Liver (tissue), 9 donors: ENCODE data around the gene ABCG5. TPM values are rescaled to one million over a fixed set of nuclear protein-coding genes. Genes with fewer than 3 reads are reported as not detected.

Source experiments
- DNase-seq: peaks from one replicate; pipeline ENCODE4 v3.0.0-alpha.2; 2017; ENCODE audit warnings: low spot score
- H3K27ac ChIP-seq, 2 donors: one replicate each; pipeline ENCODE4 v1.7.0; 2013; ENCODE audit warnings: inconsistent platforms in 2 of 2, low read length in 2 of 2, control low read depth in 1 of 2, low read depth in 1 of 2, mild to moderate bottlenecking in 1 of 2
- H3K27me3 ChIP-seq, 4 donors: one replicate each; pipeline versions ENCODE4 v1.6.1 to v1.7.0; 2013; ENCODE audit warnings: low read length in 3 of 4, inconsistent platforms in 1 of 4, mild to moderate bottlenecking in 1 of 4, moderate library complexity in 1 of 4; ENCODE audit not compliant: control insufficient read depth in 4 of 4, insufficient read depth in 4 of 4
- H3K36me3 ChIP-seq, 4 donors: one replicate each; pipeline versions ENCODE4 v1.6.1 to v1.7.0; 2013; ENCODE audit warnings: low read length in 3 of 4, mild to moderate bottlenecking in 3 of 4, low read depth in 1 of 4, moderate library complexity in 1 of 4; ENCODE audit not compliant: control insufficient read depth in 4 of 4, insufficient read depth in 3 of 4
- H3K4me1 ChIP-seq, 4 donors: one replicate each; pipeline versions ENCODE4 v1.6.1 to v1.7.0; 2013; ENCODE audit warnings: low read length in 3 of 4, mild to moderate bottlenecking in 3 of 4, moderate library complexity in 1 of 4; ENCODE audit not compliant: control insufficient read depth in 4 of 4, insufficient read depth in 4 of 4
- H3K4me3 ChIP-seq, 3 donors: one replicate each; pipeline versions ENCODE4 v1.6.1 to v1.7.0; 2013; ENCODE audit warnings: low read length in 3 of 3, control low read depth in 1 of 3, low read depth in 1 of 3, mild to moderate bottlenecking in 1 of 3
- H3K9ac ChIP-seq, 2 donors: one replicate each; pipeline ENCODE4 v1.7.0; 2013; ENCODE audit warnings: low read length in 2 of 2, mild to moderate bottlenecking in 2 of 2, moderate library complexity in 2 of 2, control low read depth in 1 of 2, low read depth in 1 of 2
- H3K9me3 ChIP-seq, 4 donors: one replicate each; pipeline versions ENCODE4 v1.6.1 to v1.7.0; 2013; ENCODE audit warnings: low read length in 3 of 4; ENCODE audit not compliant: control insufficient read depth in 4 of 4
- EGR1 ChIP-seq, 2 donors: IDR thresholded peaks; 2 replicates each; pipeline ENCODE4 v1.6.1; 2016 to 2018; ENCODE audit warnings: antibody characterized with exemption in 2 of 2, low read depth in 2 of 2
- FOXA1 ChIP-seq: IDR thresholded peaks from 2 replicates; pipeline ENCODE4 v1.6.1; 2016; ENCODE audit warnings: antibody characterized with exemption
- FOXA2 ChIP-seq: IDR thresholded peaks from 2 replicates; pipeline ENCODE4 v1.6.1; 2016; ENCODE audit warnings: antibody characterized with exemption
- GABPA ChIP-seq, 2 donors: IDR thresholded peaks in 1 of 2; conservative IDR thresholded peaks in 1 of 2; 2 replicates each; pipeline ENCODE4 v1.6.1; 2016; ENCODE audit warnings: antibody characterized with exemption in 2 of 2, mild to moderate bottlenecking in 1 of 2, moderate library complexity in 1 of 2
- HNF4A ChIP-seq, 2 donors: conservative IDR thresholded peaks; 2 replicates each; pipeline ENCODE4 v1.6.1; 2016; ENCODE audit warnings: antibody characterized with exemption in 2 of 2, mild to moderate bottlenecking in 2 of 2
- HNF4G ChIP-seq: IDR thresholded peaks from 2 replicates; pipeline ENCODE4 v1.6.1; 2016; ENCODE audit warnings: antibody characterized with exemption
- JUND ChIP-seq, 2 donors: IDR thresholded peaks; 2 replicates each; pipeline ENCODE4 v1.6.1; 2016; ENCODE audit warnings: antibody characterized with exemption in 2 of 2
- NR2F2 ChIP-seq: IDR thresholded peaks from 2 replicates; pipeline ENCODE4 v1.6.1; 2016; ENCODE audit warnings: antibody characterized with exemption
- RAD21 ChIP-seq, 2 donors: IDR thresholded peaks; 2 replicates each; pipeline ENCODE4 v1.6.1; 2016; ENCODE audit warnings: antibody characterized with exemption in 2 of 2, mild to moderate bottlenecking in 2 of 2
- RXRA ChIP-seq, 2 donors: IDR thresholded peaks; 2 replicates each; pipeline ENCODE4 v1.6.1; 2017 to 2018; ENCODE audit warnings: antibody characterized with exemption in 2 of 2, mild to moderate bottlenecking in 1 of 2
- SP1 ChIP-seq: IDR thresholded peaks from 2 replicates; pipeline ENCODE4 v1.6.1; 2018; ENCODE audit warnings: antibody characterized with exemption, mild to moderate bottlenecking
- TAF1 ChIP-seq: conservative IDR thresholded peaks from 2 replicates; pipeline ENCODE4 v1.6.1; 2016; ENCODE audit warnings: antibody characterized with exemption, mild to moderate bottlenecking
- YY1 ChIP-seq: IDR thresholded peaks from 2 replicates; pipeline ENCODE4 v1.6.1; 2016; ENCODE audit warnings: antibody characterized with exemption, mild to moderate bottlenecking
- whole genome bisulfite sequencing: extraction: QIAGEN DNeasy Blood & Tissue Kit; methylation state at CpG from one replicate; pipeline ENCODE4 v1.1.7; 2013; 5-methylcytosine and 5-hydroxymethylcytosine counted together
- polyA plus RNA-seq, 2 donors: library from polyadenylated mRNA; stranded (reverse) in 1 of 2; unstranded in 1 of 2; fragments of 200-250 nt in 1 of 2; fragments of >200 nt in 1 of 2; fragmentation: Nextera tagmentation in 1 of 2; extraction: Ambion mirVana in 1 of 2; gene quantifications; one replicate each; pipeline versions ENCODE4 v1.2.1 to v1.2.3, GENCODE V29; 2013 to 2015
- total RNA-seq, 2 donors: library from RNA; depleted of rRNA; stranded (reverse); fragments of >200 nt; gene quantifications; one replicate each; pipeline ENCODE4 v1.2.3, GENCODE V29; 2014
- TF ChIP-seq, protein P1 (sequence below): fragments of 150-350 bp; IDR thresholded peaks from 2 replicates; pipeline ENCODE4 v1.5.1; 2017; ENCODE audit warnings: improper control_type of control experiment, low read depth, low read length; ENCODE audit not compliant: missing input control
- TF ChIP-seq, protein P2 (sequence below): IDR thresholded peaks from 2 replicates; pipeline ENCODE4 v1.6.1; 2016; ENCODE audit warnings: antibody characterized with exemption, mild to moderate bottlenecking
- TF ChIP-seq, protein P3 (sequence below): IDR thresholded peaks from 2 replicates; pipeline ENCODE4 v1.6.1; 2016; ENCODE audit warnings: antibody characterized with exemption
- TF ChIP-seq, protein P4 (sequence below): IDR thresholded peaks from 2 replicates; pipeline ENCODE4 v1.6.1; 2016; ENCODE audit warnings: antibody characterized with exemption
- TF ChIP-seq, protein P5 (sequence below): IDR thresholded peaks from 2 replicates; pipeline ENCODE4 v1.6.1; 2016; ENCODE audit warnings: antibody characterized with exemption
- donor health status: healthy.
- donor health status: healthy.
- donor health status: healthy.
- donor health status: healthy.
- donor health status: healthy.

The ABCG5 gene
- total and polyA plus RNA-seq, 4 donors = 15.4 to 63.8 (median 38.5) TPM

DNA sequence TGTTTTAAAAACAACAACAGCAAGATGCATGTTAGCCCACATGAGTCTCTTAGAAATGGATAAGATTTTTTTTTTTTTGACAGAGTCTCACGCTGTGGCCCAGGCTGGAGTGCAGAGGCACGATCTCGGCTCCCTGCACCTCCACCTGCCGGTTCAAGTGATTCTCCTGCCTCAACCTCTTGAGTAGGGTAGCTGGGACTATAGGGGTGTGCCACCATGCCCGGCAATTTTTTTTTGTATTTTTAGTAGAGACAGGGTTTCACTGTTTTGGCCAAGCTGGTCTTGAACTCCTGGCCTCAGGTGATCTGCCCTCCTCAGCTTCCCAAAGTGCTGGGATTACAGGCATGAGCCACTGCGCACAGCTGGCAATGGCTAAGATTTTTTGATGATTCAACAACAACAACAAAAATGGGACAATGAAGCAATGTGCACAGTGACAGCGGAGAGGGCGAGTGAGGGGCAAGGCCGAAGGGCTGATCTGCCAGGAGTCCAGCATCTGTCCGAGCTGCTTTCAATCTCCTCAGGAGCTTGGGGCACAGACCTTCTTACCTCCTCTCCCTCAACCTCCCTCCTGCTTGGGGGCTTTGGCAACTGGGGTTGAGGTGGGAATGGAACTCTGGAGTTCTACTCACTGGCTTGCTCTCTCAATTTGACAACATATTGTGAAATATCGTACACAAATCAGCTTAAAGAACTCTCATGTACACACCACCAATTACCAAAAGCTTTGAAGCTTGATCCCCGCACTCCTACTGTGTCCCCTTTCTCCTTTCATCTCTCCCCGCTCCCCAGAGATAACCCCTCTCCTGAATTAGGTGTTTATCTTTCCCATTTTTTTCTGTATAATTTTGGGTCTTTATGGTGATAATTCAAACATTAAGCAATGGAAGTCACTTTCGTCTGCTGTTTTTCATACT, 3.6 kb upstream of the ABCG5 start:
- Histone ChIP-seq H3K9ac (peak overlapping the region; percentile 76 to 99), H3K36me3 (peaks cover 0 to 10% (median 0%) of the 10 kb centered on the region in 4 donors), H3K4me1 (peaks cover 3 to 77% (median 57%) of the 10 kb centered on the region in 4 donors), H3K9me3 (no peaks in the 10 kb centered on the region), H3K27me3 (no peaks in the 10 kb centered on the region), H3K27ac (peak overlapping the region; percentile 85 to 89), H3K4me3 (peak overlapping the region; percentile 46 to 77 (median 58))
- DNase-seq = no peak
- TF ChIP-seq JUND (IDR thresholded peaks at IDR 0.05) (peak; percentile 34 to 61), HNF4A (conservative IDR thresholded peaks at IDR 0.05) (peak; percentile 60 to 80), GABPA (IDR thresholded peaks at IDR 0.05 in 1 of 2, conservative IDR thresholded peaks at IDR 0.05 in 1 of 2) (no peak), HNF4G (no peak), FOXA1 (peak; percentile 62), RXRA (IDR thresholded peaks at IDR 0.05) (peak; percentile 86 to 94), EGR1 (IDR thresholded peaks at IDR 0.05; ENCODE audit: low read depth in 2 of 2) (no peak), RAD21 (IDR thresholded peaks at IDR 0.05) (no peak), FOXA2 (peak; percentile 22), YY1 (peak; percentile 67), NR2F2 (no peak), TAF1 (no peak), SP1 (peak; percentile 54)
- TF ChIP-seq, protein P1, sequence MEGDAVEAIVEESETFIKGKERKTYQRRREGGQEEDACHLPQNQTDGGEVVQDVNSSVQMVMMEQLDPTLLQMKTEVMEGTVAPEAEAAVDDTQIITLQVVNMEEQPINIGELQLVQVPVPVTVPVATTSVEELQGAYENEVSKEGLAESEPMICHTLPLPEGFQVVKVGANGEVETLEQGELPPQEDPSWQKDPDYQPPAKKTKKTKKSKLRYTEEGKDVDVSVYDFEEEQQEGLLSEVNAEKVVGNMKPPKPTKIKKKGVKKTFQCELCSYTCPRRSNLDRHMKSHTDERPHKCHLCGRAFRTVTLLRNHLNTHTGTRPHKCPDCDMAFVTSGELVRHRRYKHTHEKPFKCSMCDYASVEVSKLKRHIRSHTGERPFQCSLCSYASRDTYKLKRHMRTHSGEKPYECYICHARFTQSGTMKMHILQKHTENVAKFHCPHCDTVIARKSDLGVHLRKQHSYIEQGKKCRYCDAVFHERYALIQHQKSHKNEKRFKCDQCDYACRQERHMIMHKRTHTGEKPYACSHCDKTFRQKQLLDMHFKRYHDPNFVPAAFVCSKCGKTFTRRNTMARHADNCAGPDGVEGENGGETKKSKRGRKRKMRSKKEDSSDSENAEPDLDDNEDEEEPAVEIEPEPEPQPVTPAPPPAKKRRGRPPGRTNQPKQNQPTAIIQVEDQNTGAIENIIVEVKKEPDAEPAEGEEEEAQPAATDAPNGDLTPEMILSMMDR = no peak
- TF ChIP-seq, protein P2, sequence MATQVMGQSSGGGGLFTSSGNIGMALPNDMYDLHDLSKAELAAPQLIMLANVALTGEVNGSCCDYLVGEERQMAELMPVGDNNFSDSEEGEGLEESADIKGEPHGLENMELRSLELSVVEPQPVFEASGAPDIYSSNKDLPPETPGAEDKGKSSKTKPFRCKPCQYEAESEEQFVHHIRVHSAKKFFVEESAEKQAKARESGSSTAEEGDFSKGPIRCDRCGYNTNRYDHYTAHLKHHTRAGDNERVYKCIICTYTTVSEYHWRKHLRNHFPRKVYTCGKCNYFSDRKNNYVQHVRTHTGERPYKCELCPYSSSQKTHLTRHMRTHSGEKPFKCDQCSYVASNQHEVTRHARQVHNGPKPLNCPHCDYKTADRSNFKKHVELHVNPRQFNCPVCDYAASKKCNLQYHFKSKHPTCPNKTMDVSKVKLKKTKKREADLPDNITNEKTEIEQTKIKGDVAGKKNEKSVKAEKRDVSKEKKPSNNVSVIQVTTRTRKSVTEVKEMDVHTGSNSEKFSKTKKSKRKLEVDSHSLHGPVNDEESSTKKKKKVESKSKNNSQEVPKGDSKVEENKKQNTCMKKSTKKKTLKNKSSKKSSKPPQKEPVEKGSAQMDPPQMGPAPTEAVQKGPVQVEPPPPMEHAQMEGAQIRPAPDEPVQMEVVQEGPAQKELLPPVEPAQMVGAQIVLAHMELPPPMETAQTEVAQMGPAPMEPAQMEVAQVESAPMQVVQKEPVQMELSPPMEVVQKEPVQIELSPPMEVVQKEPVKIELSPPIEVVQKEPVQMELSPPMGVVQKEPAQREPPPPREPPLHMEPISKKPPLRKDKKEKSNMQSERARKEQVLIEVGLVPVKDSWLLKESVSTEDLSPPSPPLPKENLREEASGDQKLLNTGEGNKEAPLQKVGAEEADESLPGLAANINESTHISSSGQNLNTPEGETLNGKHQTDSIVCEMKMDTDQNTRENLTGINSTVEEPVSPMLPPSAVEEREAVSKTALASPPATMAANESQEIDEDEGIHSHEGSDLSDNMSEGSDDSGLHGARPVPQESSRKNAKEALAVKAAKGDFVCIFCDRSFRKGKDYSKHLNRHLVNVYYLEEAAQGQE = peak; percentile 45
- TF ChIP-seq, protein P3, sequence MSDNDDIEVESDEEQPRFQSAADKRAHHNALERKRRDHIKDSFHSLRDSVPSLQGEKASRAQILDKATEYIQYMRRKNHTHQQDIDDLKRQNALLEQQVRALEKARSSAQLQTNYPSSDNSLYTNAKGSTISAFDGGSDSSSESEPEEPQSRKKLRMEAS = peak; percentile 63
- TF ChIP-seq, protein P4, sequence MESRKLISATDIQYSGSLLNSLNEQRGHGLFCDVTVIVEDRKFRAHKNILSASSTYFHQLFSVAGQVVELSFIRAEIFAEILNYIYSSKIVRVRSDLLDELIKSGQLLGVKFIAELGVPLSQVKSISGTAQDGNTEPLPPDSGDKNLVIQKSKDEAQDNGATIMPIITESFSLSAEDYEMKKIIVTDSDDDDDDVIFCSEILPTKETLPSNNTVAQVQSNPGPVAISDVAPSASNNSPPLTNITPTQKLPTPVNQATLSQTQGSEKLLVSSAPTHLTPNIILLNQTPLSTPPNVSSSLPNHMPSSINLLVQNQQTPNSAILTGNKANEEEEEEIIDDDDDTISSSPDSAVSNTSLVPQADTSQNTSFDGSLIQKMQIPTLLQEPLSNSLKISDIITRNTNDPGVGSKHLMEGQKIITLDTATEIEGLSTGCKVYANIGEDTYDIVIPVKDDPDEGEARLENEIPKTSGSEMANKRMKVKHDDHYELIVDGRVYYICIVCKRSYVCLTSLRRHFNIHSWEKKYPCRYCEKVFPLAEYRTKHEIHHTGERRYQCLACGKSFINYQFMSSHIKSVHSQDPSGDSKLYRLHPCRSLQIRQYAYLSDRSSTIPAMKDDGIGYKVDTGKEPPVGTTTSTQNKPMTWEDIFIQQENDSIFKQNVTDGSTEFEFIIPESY = no peak
- TF ChIP-seq, protein P5, sequence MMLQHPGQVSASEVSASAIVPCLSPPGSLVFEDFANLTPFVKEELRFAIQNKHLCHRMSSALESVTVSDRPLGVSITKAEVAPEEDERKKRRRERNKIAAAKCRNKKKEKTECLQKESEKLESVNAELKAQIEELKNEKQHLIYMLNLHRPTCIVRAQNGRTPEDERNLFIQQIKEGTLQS = peak; percentile 52
- WGBS = 39% methylated on average over 14 of the region's 14 CpGs
